Iris pigment epithelial cell (primary cell): ENCODE measurements around the gene GLYAT.

Source experiments
- DNase-seq: peaks from one replicate; pipeline ENCODE4 v3.0.0-alpha.2; 2011; ENCODE audit warnings: low read depth

The GLYAT gene

DNA sequence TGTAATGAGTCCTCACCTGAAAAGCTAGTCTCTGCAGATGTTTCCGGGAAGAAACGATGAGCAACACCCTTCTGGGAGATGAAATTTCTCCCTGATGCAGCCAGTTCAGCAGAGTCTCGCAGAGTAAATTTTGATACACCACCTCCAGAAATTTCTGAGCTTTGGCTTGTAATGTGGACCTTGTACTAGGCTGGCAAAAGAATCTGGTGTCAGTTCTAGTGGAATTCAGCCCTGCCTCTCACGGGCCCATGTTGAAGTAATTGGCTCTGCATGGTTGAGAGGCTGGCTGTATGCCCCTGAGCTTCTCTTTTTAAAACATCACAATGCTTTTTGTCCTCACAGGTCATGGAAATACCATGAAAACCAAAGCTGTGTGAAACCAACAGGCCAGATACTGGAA is at the start of gene GLYAT:
Gene GLYAT (minus strand): TSS at position 125 of the 400 bp plus-strand sequence. CDS start 7,447 bp downstream, outside the sequence.
- no peak for DNase-seq

GRCh38 chr11:58781345-58781744 is 49.6 kb upstream of the GLYAT start:
- DNase-seq: no peak

- DNase-seq: no peak
These were observed 48.8 kb upstream of the GLYAT start for GRCh38 chr11:58780578-58780977.

- no peak for DNase-seq
These were observed 45.4 kb upstream of the GLYAT start for GRCh38 chr11:58776891-58777710.

DNA sequence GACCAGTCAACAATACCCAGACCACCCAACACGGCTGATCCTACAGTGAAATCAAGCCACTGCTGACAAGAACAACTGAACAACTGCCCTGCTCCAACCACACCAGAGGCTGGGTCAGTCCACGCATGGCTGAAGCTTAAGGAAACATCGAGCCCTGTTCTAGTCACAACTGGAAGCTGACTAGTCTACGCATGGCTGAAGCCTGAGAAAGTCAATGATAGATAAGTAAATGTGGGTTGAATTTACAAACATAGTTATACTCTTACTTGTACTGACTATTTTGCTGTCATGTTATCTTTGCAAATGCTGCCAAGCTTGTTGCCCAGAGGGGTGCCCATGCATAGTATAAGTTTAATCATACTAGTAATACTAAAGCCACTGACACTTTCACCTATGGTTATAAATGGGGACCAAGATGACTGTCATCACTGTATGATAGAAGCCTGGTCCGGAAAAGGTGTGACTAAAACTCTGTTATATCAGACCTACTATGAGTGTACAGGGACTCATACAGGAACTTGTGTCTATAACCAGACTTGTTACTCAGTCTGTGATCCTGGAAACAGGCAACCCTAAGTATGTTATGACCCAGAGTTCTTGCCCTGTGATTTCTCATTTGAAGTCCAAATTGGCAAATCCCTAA is 43.4 kb upstream of the GLYAT start:
- no peak for DNase-seq

DNA sequence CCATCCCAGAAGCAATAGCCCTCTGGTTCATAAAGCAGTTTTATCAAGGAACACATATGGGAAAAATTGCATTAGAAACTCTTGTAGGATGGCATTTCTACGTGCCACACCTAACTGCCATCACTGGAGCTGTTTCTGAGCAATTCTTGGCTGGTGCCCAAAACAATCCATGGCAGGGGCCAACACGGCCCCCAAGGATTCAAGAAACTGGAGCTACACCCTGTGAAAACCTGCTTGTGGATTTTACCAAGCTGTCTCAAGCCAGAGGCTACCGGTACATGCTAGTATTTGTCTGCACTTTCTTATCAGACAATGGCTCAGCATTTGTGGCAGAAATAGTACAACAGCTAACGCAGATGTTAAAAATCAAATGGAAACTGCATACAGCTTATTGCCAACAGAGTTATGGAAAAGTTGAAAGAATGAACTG is 42.4 kb upstream of the GLYAT start:
- no peak for DNase-seq

DNA sequence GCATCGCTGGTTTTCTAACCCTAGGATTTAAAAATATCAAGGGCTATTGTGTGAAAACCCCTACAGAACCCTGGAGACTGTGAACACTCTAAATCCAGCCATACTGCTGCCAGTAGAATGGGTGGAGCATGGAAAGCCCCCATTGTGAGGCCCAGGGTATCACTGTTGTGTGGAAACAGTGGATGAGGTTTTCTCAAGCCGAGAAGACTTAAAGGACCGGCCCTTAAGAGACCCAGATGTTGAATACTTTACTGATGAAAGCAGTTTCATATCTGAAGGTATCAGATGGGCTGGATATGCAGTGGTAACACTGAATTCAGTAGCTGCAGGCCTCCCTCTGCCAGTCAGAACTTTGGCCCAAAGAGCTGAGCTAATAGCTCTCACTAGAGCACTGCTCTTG is 41.6 kb upstream of the GLYAT start:
- no peak for DNase-seq

DNA sequence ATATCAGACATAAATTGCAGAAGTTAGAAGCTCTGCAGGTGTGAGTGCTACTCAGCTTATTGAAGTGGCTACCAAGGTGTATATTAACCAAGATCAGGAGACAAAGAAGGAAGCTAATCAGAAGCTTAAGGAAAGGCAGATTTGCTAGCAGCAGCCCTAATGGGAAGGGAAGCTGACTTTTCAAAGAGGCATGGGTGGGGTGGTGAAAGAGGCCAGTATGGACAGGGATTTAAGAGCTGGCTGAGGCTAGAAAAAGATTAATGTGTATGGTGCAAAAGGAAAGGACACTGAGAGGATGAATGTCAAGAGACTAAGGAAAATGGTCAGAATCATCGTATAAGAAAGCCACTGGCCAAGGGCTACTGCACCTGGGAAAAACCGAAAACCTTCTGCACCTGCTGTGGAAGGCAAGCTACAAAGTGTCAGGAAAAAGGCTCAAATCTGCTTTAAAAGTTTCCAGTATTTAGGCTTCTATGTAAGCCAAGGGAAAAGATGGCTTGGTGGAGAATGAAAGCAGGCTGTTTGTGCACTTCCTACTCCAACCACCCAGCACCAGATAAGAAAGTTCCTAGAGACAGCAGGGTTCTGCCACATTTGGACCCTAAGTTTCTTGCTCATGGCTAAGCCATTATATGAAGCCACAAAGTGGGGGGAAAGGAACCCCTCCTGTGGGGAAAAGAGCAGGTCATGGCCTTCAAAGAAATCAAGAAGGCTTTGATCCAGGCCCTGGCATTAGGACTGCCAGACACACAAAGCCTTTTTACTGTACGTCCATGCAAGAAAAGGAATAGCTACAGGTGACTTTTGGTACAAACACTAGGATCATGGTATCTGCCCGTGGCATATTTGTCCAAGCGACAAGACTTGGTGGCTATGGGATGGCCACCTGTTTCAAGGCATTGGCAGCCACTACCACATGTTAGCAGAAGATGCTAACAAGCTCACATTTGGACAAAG is 40.9 kb upstream of the GLYAT start:
- DNase-seq: no peak

GRCh38 chr11:58771458-58771855 is 39.7 kb upstream of the GLYAT start:
- DNase-seq: no peak

- DNase-seq: no peak
These were observed 39.1 kb upstream of the GLYAT start for GRCh38 chr11:58770627-58771457.

DNA sequence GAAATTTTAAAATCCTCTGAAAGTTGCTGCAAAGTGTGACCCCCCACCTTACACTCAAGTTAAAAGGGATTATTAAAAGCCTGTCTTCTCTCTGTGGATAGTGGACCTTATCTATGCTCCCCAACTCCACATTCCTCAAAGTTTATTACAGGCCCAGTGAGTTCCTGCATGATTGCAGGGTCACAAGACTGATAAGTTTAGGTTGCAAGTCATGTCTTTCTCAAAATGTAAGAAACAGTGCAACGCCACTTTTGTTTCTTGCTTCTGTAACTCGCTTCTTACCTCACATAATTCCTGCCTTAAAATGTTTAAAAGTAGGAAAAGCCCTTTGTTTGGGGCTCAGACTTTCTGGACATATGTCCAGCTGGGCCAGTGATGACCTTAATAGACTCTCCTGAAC is 38.4 kb upstream of the GLYAT start:
- no peak for DNase-seq

- no peak for DNase-seq
These were observed 37.6 kb upstream of the GLYAT start for GRCh38 chr11:58769308-58769707.

DNA sequence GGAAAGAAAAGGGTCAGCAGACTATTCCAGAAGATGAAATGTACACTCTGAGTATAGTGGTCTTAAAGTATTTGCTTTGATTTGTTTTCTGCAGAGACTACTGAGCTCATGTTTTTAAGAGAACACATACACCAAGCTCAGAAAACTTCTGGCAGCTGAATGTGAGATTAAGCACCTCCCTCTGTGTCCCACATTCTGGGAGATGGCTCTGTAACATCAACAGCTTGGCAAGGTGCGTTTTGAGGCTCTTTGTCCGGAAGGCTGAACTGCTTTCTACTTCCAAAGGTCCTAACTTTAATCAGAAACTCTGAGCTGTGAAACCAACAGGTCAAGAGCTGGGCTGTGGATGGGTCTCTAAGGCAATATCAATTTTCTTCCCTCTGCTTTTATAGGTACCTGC is 36.4 kb upstream of the GLYAT start:
- DNase-seq: no peak

- DNase-seq: no peak
These were observed 33.3 kb upstream of the GLYAT start for GRCh38 chr11:58765078-58765477.

- DNase-seq: no peak
These were observed 31.4 kb upstream of the GLYAT start for GRCh38 chr11:58763120-58763490.

DNA sequence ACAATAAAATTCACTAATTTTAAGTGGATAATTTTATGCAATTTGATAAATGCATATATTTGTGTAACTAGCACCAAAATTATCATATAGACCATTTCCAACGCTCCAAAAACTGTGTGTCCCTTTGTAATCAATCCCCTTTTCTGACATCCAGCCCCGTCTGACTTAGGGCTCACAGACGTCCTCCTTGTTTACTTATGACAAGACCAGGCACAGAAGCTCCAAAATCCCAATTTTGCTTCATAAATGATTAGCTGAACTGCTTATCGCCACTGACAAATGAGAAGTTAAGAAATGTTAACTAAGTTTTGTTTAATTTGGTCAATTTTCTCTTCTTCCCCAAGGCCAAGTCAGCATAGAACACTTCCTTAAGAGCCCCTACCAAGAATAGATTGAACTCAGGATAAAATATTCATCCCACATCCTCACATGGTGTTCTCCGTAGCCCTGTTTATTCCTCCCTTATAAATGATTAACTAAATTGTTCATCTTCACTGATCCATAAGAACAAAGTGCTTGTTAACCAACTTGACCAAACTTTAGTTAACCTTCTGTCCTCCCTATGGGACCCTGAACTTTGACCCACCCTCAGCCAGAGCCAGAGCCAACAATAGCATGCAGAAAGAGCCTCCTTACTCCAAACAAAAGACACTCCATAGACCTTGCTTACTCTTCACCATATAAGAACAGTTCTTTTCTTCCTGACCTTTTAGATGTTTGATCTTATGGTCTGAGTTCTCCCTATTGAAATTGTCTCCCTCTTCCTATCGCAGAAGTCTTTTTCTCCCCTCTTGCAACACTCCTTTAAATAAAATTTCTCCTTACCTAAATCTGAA is 30.8 kb upstream of the GLYAT start:
- DNase-seq: no peak

DNA sequence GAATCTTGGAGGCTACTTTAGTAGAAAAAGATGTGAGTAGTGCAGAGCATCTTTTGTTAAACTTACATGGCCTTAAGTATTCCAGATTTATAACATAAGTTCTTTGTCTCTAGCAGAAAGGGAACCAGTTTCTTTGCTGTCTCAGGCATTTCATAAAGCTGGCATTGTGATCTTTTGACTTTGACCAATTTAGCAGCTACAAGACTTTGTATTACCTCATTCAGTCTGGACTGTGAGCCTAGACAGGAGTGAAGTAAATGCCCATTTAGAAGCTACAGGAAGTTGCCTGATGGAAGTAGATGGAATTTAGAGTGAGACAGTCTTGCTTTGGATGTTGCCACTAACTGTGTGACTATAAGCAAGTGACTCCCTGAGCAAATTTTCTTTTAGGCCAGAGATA is 25.7 kb upstream of the GLYAT start:
- DNase-seq: no peak

DNA sequence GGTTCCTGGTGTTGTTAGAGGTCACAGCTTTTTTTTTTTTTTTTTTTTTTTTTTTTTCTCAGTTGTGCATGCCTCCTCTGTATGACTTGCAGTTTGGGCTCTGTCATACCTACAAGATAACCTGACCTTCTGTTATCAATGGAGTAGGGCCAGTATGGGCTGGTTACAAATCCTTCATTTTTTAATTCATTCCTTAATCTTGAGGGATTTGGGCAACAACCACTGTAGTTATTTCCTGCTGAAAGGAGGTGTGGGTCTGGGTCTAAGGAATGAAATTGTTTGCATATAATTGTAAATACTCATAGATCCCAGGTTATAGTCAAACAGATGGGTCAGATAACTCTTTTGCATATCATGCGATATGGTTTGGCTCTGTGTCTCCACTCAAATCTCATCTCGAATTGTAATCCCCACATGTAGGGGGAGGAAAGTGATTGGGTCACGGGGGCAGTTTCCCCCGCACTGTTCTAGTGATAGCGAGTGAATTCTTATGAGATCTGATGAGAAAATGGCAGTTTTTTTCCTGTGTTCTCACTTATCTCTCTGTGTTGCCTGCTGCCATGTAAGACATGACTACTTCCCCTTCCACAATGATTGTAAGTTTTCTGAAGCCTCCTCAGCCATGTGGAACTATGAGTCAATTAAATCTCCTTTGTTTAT is 14.1 kb upstream of the GLYAT start:
- DNase-seq: no peak

DNA sequence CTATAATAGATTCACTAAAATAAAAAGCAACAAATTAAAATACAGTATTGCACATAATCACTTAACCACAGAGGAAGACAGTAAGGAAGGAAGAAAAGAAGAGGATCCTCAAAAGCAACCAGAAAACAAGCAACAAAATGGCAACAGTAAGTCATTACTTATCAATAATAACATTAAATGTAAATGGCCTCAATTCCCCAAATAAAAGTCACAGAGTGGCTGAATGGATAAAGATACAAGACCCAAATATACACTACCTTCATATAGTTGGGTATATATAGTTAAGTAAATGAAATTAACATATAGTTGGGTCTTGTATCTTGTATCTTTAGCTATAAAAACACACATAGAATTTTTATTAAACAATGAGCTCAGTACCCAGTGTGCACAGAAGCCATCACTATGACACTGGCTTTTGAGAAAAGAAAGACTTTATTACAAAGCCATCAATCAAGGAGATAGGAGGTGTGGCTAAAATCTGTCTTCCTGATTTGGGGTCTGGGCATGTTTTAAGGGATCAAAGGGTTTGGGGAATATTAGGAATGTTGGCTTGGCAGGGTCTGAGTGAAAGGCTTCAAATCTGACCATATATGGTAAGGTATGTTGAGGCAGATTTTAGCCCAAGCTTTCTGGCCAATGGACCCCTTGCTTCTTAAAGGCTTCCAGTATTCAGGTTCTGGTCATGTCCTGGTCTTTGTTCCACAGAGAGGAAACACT is 13.4 kb upstream of the GLYAT start:
- DNase-seq: no peak
